Heart right ventricle (tissue), 16 donors: ENCODE data around the gene MAPRE3. TPM values are rescaled to one million over a fixed set of nuclear protein-coding genes. Genes with fewer than 3 reads are reported as not detected.

Experiments used
- ATAC-seq, 8 donors: fragments of 200-7000 bp; cut with Tn5 transposase; one replicate each; pipeline ENCODE4 v1.9.1; 2020; ENCODE audit warnings: mild to moderate bottlenecking in 8 of 8, moderate library complexity in 8 of 8, moderate number of reproducible peaks in 1 of 8
- DNase-seq, 2 donors: peaks; one replicate each; pipeline ENCODE4 v3.0.0-alpha.2; 2020
- H3K27ac ChIP-seq, 10 donors: fragments of 200-600 bp; sonication (generic) in 2 of 10; one replicate each; pipeline versions ENCODE4 v1.5.0 to v1.8.0; 2020 to 2022; ENCODE audit warnings: mild to moderate bottlenecking in 3 of 10
- H3K27me3 ChIP-seq, 7 donors: fragments of 200-600 bp; one replicate each; pipeline ENCODE4 v1.8.0; 2021 to 2022; ENCODE audit warnings: mild to moderate bottlenecking in 2 of 7
- H3K36me3 ChIP-seq, 9 donors: fragments of 200-600 bp; sonication (generic) in 1 of 9; one replicate each; pipeline versions ENCODE4 v1.5.0 to v1.8.0; 2020 to 2022; ENCODE audit warnings: mild to moderate bottlenecking in 2 of 9
- H3K4me1 ChIP-seq, 9 donors: fragments of 200-600 bp; sonication (generic) in 1 of 9; one replicate each; pipeline versions ENCODE4 v1.5.0 to v1.8.0; 2020 to 2022; ENCODE audit warnings: mild to moderate bottlenecking in 4 of 9
- H3K4me3 ChIP-seq, 10 donors: fragments of 200-600 bp; sonication (generic) in 2 of 10; one replicate each; pipeline versions ENCODE4 v1.5.0 to v1.8.0; 2020 to 2022; ENCODE audit warnings: mild to moderate bottlenecking in 7 of 10, moderate library complexity in 2 of 10
- H3K9me3 ChIP-seq, 11 donors: fragments of 200-600 bp in 10 of 11; sonication (generic) in 2 of 11; one replicate each; pipeline versions ENCODE4 v1.5.0 to v1.8.0; 2013 to 2022; ENCODE audit warnings: mild to moderate bottlenecking in 2 of 11, control low read depth in 1 of 11, moderate library complexity in 1 of 11
- CTCF ChIP-seq, 9 donors: fragments of 200-600 bp; sonication (generic) in 2 of 9; IDR thresholded peaks; one replicate each; pipeline versions ENCODE4 v1.5.0 to v1.8.0; 2021 to 2022; ENCODE audit warnings: antibody characterized with exemption in 9 of 9, mild to moderate bottlenecking in 5 of 9, moderate library complexity in 1 of 9
- WGBS, 2 donors: extraction: QIAGEN DNeasy Blood & Tissue Kit; methylation state at CpG; one replicate each; pipeline ENCODE4 v1.1.7; 2013; ENCODE audit warnings: inconsistent platforms in 1 of 2; 5-methylcytosine and 5-hydroxymethylcytosine counted together
- intact Hi-C, 10 donors: fragments of 100-400 bp; cut with DNase I; formaldehyde crosslinking; loops; one replicate each; pipeline versions ENCODE4 v1.11.1 to v1.14.2; 2022
- polyA plus RNA-seq, 2 donors: library from polyadenylated mRNA; stranded (reverse); fragments of 200-250 nt; gene quantifications; one replicate each; pipeline ENCODE4 v1.2.3, GENCODE V29; 2013
- total RNA-seq, 10 donors: library from RNA; stranded (reverse); fragmentation: NEBNext Ultra II Directional in 3 of 10; extraction: Animal tissue kit (Norgen Biotek cat#: 25700) in 3 of 10; gene quantifications; one replicate each; pipeline versions ENCODE4 v1.2.1 to v1.2.4, GENCODE V29; 2021 to 2023
- donor health status: Arrhythmogenic right ventricular cardiomyopathy.
- donor health status: ischemic (EF 13 %, LVEDD 7.1; RV severe dilation, severe dysfunction).
- donor health status: healthy with polysubstance abuse.
- donor health status: DM: no; HTN: yes; CAD: no.
- donor health status: DM: no; HTN: no; CAD: no.
- donor health status: ischemic (EF 25% LVEDD 6.9; RV normal size, moderate dysfunction).
- donor health status: ischemic (EF 25% LVEDD 5.7; RV mildly dilated, moderate dysfunction).
- donor health status: healthy.
- donor health status: DM: yes; HTN: yes; CAD: no.
- donor health status: Ischemic cardiomyopathy.
- donor health status: ischemic (EF 35%, LVEDD 5.7; RV mildly dilated, moderate dysfunction).
- donor health status: nonischemic (EF 11% LVEDD 7.7; RV severe dilation, severe dysfunction).
- donor health status: DM: yes; HTN: yes; CAD: no.
- donor health status: PGD.
- donor health status: ischemic (EF 29% LVEDD 5.4; RV normal size, mild dysfunction).
- donor health status: nonischemic (EF 23%, LVEDD 6.1; RV moderate dilation, normal function).

MAPRE3 gene
- total and polyA plus RNA-seq, 12 donors: 23.0 to 68.8 (median 47.2) TPM

GRCh38 chr2:26933431-26934334 lies 36.8 kb upstream of the MAPRE3 start:
- ATAC-seq (no peak), DNase-seq (no peak)
- no peaks in the 10 kb centered on the region for H3K9me3 ChIP-seq
- intact Hi-C loops: no loop called here
- H3K36me3 ChIP-seq: no peaks in the 10 kb centered on the region
- no peaks in the 10 kb centered on the region for H3K4me1 ChIP-seq
- TF ChIP-seq CTCF (IDR thresholded peaks at IDR 0.05): no peak
- WGBS, 2 donors: 82 to 84% methylated on average over 16 of the region's 16 CpGs
- H3K27ac ChIP-seq: no peak overlapping the region
- no peak overlapping the region for H3K4me3 ChIP-seq
- H3K27me3 ChIP-seq: peaks cover 0 to 43% (median 16%) of the 10 kb centered on the region in 7 donors

GRCh38 chr2:26934335-26934724 lies 36.1 kb upstream of the MAPRE3 start:
- Histone ChIP-seq H3K36me3 (no peaks in the 10 kb centered on the region), H3K4me1 (no peaks in the 10 kb centered on the region), H3K9me3 (no peaks in the 10 kb centered on the region), H3K27ac (no peak overlapping the region), H3K4me3 (no peak overlapping the region), H3K27me3 (peaks cover 0 to 37% (median 13%) of the 10 kb centered on the region in 7 donors)
- no peak for ATAC-seq
- intact Hi-C loops: no loop called here
- TF ChIP-seq CTCF (IDR thresholded peaks at IDR 0.05): no peak
- 88 to 91% methylated on average over 10 of the region's 10 CpGs for WGBS, 2 donors
- DNase-seq: no peak

GRCh38 chr2:26934985-26935384 lies 35.5 kb upstream of the MAPRE3 start:
- intact Hi-C loops: no loop called here
- WGBS, 2 donors: 57 to 64% methylated on average over 3 of the region's 3 CpGs
- H3K27ac ChIP-seq: no peak overlapping the region
- no peak for TF ChIP-seq CTCF (IDR thresholded peaks at IDR 0.05)
- DNase-seq (no peak), ATAC-seq (no peak)
- no peaks in the 10 kb centered on the region for H3K4me1 ChIP-seq
- H3K36me3 ChIP-seq: no peaks in the 10 kb centered on the region
- H3K4me3 ChIP-seq: no peak overlapping the region
- no peaks in the 10 kb centered on the region for H3K9me3 ChIP-seq
- H3K27me3 ChIP-seq: peaks cover 0 to 30% (median 8%) of the 10 kb centered on the region in 7 donors

- Histone ChIP-seq H3K4me3 (no peak overlapping the region), H3K36me3 (no peaks in the 10 kb centered on the region), H3K27me3 (peaks cover 0 to 21% (median 0%) of the 10 kb centered on the region in 7 donors), H3K4me1 (no peaks in the 10 kb centered on the region), H3K9me3 (no peaks in the 10 kb centered on the region), H3K27ac (no peak overlapping the region)
- intact Hi-C loops: no loop called here
- DNase-seq (no peak), ATAC-seq (no peak)
- TF ChIP-seq CTCF (IDR thresholded peaks at IDR 0.05): no peak
- WGBS, 2 donors: 83 to 87% methylated on average over 5 of the region's 5 CpGs
Observed at GRCh38 chr2:26936855-26937254, 33.6 kb upstream of the MAPRE3 start.
